ENCODE data around the gene EIF5B. TPM values are rescaled to one million over a fixed set of nuclear protein-coding genes. Genes with fewer than 3 reads are reported as not detected.
A peak's percentile ranks its signal among the peaks of the same experiment; 100 is the strongest.

The EIF5B gene
- total RNA-seq, 3 donors from 2014 or later = 32.5 to 53.7 (median 42.3) TPM

DNA sequence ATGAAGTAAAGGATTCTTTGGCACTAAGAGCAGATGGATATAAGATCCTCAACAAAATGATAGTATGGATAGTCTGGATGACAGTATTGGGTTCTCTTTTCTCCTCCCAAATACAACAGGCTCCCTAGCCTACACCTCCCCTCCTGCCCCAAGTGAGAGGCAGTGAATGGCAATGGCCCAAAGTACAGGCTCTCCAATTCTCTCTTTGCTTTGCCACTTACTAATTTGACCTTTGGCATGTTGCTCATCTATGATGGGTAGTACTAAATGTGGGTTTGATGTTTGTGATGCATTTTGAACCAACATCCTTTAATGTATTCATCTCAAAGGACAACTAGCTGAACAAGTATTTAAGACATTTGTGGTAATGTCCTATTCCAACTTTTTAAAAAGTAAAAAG lies 65.9 kb downstream of the EIF5B start:
- Histone ChIP-seq H3K27ac (no peak overlapping the region), H3K36me3 (peaks cover 10% of the 10 kb centered on the region), H3K9me3 (no peaks in the 10 kb centered on the region), H3K4me3 (no peak overlapping the region), H3K27me3 (no peaks in the 10 kb centered on the region), H3K4me1 (no peaks in the 10 kb centered on the region)
- intact Hi-C loops (cut with DNase I; ENCODE audit: low total_unique reads) = no loop called here
- DNase-seq (ENCODE audit: low spot score in 2 of 2) = no peak
- TF ChIP-seq POLR2A (IDR thresholded peaks at IDR 0.05) = no peak

DNA sequence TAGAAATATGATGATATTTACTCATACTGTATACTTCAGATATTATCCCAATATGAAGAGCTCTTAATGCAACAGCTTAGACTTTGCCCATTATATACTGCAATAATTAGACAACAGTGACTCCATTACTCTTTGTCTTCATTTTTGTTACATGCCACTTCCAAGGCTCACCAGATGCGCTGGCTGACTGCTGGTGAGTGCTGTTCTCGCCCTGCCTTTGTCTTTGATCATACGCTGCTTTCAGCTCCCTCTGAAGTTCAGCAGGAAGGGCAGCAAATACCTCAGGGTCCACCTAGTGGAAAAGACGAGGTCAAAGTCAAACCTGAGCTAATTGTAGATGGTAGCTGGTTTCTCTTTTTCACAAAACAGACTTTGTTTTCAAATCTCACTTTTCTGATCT lies 66.3 kb downstream of the EIF5B start:
- Histone ChIP-seq H3K27me3 (no peaks in the 10 kb centered on the region), H3K36me3 (peaks cover 10% of the 10 kb centered on the region), H3K27ac (peak overlapping the region in 1 of 2 donors; percentile 60), H3K4me1 (no peaks in the 10 kb centered on the region), H3K9me3 (no peaks in the 10 kb centered on the region), H3K4me3 (no peak overlapping the region)
- intact Hi-C loops (cut with DNase I; ENCODE audit: low total_unique reads) = no loop called here
- TF ChIP-seq, protein P1, sequence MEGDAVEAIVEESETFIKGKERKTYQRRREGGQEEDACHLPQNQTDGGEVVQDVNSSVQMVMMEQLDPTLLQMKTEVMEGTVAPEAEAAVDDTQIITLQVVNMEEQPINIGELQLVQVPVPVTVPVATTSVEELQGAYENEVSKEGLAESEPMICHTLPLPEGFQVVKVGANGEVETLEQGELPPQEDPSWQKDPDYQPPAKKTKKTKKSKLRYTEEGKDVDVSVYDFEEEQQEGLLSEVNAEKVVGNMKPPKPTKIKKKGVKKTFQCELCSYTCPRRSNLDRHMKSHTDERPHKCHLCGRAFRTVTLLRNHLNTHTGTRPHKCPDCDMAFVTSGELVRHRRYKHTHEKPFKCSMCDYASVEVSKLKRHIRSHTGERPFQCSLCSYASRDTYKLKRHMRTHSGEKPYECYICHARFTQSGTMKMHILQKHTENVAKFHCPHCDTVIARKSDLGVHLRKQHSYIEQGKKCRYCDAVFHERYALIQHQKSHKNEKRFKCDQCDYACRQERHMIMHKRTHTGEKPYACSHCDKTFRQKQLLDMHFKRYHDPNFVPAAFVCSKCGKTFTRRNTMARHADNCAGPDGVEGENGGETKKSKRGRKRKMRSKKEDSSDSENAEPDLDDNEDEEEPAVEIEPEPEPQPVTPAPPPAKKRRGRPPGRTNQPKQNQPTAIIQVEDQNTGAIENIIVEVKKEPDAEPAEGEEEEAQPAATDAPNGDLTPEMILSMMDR (IDR thresholded peaks at IDR 0.05) = no peak
- TF ChIP-seq POLR2A (IDR thresholded peaks at IDR 0.05) (no peak), POLR2AphosphoS5 (IDR thresholded peaks at IDR 0.05) (no peak)
- DNase-seq (ENCODE audit: low spot score in 2 of 2) = no peak

DNA sequence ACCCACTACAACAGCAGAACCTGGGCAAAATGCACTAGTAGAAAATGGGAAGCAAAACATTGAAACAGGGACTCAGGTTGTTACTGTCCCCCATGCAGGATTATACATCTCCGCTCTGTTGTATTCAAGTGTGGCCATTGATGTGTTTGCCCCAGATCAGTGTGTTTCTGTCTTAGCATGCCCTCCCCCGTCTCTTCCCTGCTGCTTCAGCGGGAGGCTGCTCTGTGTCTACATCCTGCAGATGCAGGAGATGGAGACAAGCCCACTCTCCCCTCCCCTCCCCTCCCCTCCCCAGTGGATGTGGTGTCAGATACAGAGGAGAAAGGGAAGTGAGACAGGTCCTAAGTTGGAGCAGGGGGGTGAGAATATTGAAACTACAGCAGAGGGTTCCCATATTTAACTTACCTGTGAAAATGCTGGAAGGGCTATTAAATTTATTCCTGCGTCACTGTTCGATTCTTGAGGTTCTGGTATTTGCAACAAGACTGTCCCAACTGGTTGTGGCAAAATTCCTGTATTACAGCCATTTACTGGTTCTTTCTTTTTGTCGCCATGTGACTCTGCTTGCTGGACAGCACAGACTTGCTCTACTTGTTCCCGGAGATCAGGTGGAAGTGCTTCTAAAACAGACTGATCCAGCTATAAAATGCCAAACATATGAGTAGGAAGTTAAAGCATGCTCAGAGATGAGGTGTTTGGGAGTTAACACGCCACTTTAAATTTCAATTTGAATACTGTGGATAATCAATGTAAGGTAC lies 67.0 kb downstream of the EIF5B start:
- TF ChIP-seq, protein P1 (IDR thresholded peaks at IDR 0.05) = no peak
- TF ChIP-seq POLR2A (IDR thresholded peaks at IDR 0.05) (no peak), POLR2AphosphoS5 (IDR thresholded peaks at IDR 0.05) (no peak)
- no peak for DNase-seq (ENCODE audit: low spot score in 2 of 2)
- no peaks in the 10 kb centered on the region for H3K27me3 ChIP-seq
- H3K4me3 ChIP-seq = no peak overlapping the region
- H3K36me3 ChIP-seq = peaks cover 10% of the 10 kb centered on the region
- peak overlapping the region; percentile 48 to 60 for H3K27ac ChIP-seq
- H3K4me1 ChIP-seq = no peaks in the 10 kb centered on the region
- H3K9me3 ChIP-seq = no peaks in the 10 kb centered on the region
- intact Hi-C loops (cut with DNase I; ENCODE audit: low total_unique reads) = no loop called here

DNA sequence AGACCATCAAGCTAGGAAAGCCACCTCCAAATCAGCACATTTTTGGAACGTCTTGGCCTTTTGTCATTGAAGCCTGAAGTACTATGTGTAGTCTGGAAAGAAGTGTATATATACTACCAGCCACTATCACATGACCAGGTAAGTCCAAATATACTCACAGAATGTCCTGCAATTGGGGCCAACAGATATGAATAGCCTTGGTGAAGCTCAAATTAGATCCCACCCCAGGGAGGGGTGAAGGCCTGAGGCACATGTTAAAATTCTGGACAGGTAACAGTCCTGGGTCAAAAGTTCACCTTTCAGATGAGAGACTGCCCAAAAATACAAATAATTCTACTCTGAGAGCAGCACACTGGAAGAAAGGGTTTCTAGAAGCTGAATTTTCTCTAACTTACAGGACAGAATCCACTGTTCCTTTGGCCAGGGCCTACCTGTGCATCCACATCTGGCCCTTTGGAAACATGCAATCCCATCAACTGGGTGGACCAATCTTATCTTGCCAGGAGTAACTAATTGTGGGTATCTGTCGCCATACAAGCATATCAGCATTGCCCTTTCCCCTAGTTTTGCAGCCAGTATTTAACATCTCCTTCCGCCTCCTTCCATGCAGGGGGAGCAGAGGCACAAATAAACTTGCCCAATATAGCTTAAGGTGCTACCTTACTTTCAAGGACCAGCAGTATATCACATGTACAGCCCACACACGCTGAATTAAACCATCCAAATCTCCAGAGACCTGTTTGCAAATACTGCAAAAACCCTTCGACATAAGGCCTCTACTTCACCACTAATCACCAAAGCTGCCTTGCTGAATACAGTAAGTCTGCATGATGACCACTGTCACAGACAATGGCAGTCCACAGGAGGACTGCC lies 67.8 kb downstream of the EIF5B start:
- intact Hi-C loops (cut with DNase I; ENCODE audit: low total_unique reads) = no loop called here
- no peak overlapping the region for H3K4me3 ChIP-seq
- H3K9me3 ChIP-seq = no peaks in the 10 kb centered on the region
- peak overlapping the region; percentile 48 to 60 for H3K27ac ChIP-seq
- peaks cover 10% of the 10 kb centered on the region for H3K36me3 ChIP-seq
- DNase-seq (ENCODE audit: low spot score in 2 of 2) = no peak
- no peak for TF ChIP-seq POLR2A (IDR thresholded peaks at IDR 0.05)
- TF ChIP-seq POLR2AphosphoS5 (IDR thresholded peaks at IDR 0.05) = no peak
- TF ChIP-seq, protein P1 (IDR thresholded peaks at IDR 0.05) = no peak
- no peaks in the 10 kb centered on the region for H3K4me1 ChIP-seq
- no peaks in the 10 kb centered on the region for H3K27me3 ChIP-seq

DNA sequence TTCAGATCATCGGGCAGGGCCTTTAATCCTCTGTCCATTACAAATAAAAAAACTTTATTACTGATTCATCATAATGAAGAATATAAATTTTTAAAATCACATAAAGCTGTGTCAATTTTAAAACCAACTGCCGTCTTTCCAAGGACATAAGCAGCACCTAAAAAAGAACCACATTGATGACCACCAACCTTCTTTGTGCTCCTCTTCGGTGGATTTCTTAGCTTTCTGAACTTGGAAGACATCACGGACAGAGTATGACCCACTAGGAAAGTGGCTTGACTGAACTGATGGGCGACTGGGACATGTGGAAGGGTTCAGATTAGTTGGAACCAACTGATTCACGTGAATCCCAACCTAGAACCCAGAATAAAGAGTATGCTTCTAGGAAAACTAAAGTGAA lies 68.9 kb downstream of the EIF5B start:
- Histone ChIP-seq H3K36me3 (peaks cover 7% of the 10 kb centered on the region), H3K4me1 (no peaks in the 10 kb centered on the region), H3K9me3 (no peaks in the 10 kb centered on the region), H3K27ac (no peak overlapping the region), H3K27me3 (no peaks in the 10 kb centered on the region), H3K4me3 (no peak overlapping the region)
- TF ChIP-seq, protein P1 (IDR thresholded peaks at IDR 0.05) = no peak
- no peak for TF ChIP-seq POLR2A (IDR thresholded peaks at IDR 0.05)
- no peak for DNase-seq (ENCODE audit: low spot score in 2 of 2)
- intact Hi-C loops (cut with DNase I; ENCODE audit: low total_unique reads) = no loop called here

Measured in breast epithelium (tissue), 4 donors.